ENCODE data around the gene EFHD1.
"Not testable (repeated sequence)": the region's sequence is repeated elsewhere in the genome, so short reads cannot be mapped to it uniquely, and the experiment has no call there.

The EFHD1 gene

GRCh38 chr2:232653441-232653840, 20.0 kb downstream of the EFHD1 start:
- DNase-seq, result no peak

- DNase-seq, result no peak
Measured at GRCh38 chr2:232655392-232655791, 22.0 kb downstream of the EFHD1 start.

GRCh38 chr2:232658217-232658785, 24.9 kb downstream of the EFHD1 start:
- DNase-seq, result no peak

- DNase-seq, result no peak
Measured at GRCh38 chr2:232659359-232659758, 26.0 kb downstream of the EFHD1 start.

GRCh38 chr2:232662486-232663260, 29.3 kb downstream of the EFHD1 start:
- DNase-seq, result no peak

- DNase-seq, result no peak
Measured at GRCh38 chr2:232666051-232666805, 32.8 kb downstream of the EFHD1 start.

GRCh38 chr2:232667989-232668583, 34.7 kb downstream of the EFHD1 start:
- no peak for DNase-seq

- peak; percentile 24 for DNase-seq
Measured at GRCh38 chr2:232668805-232669444, 35.5 kb downstream of the EFHD1 start.

GRCh38 chr2:232672588-232672987, 39.2 kb downstream of the EFHD1 start:
- no peak for DNase-seq

- DNase-seq, result no peak
Measured at GRCh38 chr2:232674491-232674890, 41.1 kb downstream of the EFHD1 start.

GRCh38 chr2:232675381-232675780, 42.0 kb downstream of the EFHD1 start:
- DNase-seq, result no peak

- no peak for DNase-seq
Measured at GRCh38 chr2:232680006-232680405, 46.6 kb downstream of the EFHD1 start.

GRCh38 chr2:232681527-232681926, 48.1 kb downstream of the EFHD1 start:
- DNase-seq, result no peak

GRCh38 chr2:232683368-232683767, 50.0 kb downstream of the EFHD1 start:
- no peak for DNase-seq

- DNase-seq, result not testable (repeated sequence)
Measured at GRCh38 chr2:232685391-232685790, 52.0 kb downstream of the EFHD1 start.

- DNase-seq, result peak; percentile 14
Measured at GRCh38 chr2:232687382-232688160, 54.2 kb downstream of the EFHD1 start.

GRCh38 chr2:232688201-232688600, 54.8 kb downstream of the EFHD1 start:
- peak; percentile 5 for DNase-seq

GRCh38 chr2:232689152-232689910, 55.9 kb downstream of the EFHD1 start:
- peak; percentile 55 for DNase-seq

GRCh38 chr2:232691117-232691516, 57.7 kb downstream of the EFHD1 start:
- not testable (repeated sequence) for DNase-seq

- DNase-seq, result no peak
Measured at GRCh38 chr2:232693344-232693743, 59.9 kb downstream of the EFHD1 start.

- no peak for DNase-seq
Measured at GRCh38 chr2:232696609-232697058, 63.2 kb downstream of the EFHD1 start.

Measured in eye (tissue), 1 donor.